ENCODE results near the gene FALEC.

FALEC gene

DNA sequence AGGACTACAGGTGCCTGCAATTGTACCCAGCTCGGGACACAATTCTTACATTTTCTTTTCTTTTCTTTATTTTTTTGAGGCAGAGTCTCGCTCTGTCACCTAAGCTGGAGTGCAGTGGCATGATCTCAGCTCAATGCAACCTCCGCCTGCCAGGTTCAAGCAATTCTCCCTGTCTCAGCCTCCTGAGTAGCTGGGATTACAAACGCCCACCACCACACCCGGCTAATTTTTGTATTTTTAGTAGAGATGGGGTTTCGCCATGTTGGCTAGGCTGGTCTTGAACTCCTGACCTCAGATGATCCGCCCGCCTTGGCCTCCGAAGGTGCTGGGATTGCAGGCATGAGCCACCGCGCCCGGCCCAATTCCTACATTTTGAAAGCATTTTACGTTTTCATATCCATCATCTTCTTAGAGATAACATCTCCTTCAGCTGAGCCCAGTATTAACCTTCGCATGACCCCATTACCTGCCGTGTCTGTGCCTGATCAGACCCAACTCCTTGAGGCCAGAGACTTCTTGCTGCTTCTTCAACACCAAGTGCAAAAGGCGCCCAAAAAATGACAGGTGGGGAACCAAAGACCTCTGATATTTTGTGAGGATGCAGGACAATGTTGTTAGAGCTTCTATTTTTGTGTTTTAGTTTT lies 30.9 kb downstream of the FALEC start:
- TF ChIP-seq, protein P1, sequence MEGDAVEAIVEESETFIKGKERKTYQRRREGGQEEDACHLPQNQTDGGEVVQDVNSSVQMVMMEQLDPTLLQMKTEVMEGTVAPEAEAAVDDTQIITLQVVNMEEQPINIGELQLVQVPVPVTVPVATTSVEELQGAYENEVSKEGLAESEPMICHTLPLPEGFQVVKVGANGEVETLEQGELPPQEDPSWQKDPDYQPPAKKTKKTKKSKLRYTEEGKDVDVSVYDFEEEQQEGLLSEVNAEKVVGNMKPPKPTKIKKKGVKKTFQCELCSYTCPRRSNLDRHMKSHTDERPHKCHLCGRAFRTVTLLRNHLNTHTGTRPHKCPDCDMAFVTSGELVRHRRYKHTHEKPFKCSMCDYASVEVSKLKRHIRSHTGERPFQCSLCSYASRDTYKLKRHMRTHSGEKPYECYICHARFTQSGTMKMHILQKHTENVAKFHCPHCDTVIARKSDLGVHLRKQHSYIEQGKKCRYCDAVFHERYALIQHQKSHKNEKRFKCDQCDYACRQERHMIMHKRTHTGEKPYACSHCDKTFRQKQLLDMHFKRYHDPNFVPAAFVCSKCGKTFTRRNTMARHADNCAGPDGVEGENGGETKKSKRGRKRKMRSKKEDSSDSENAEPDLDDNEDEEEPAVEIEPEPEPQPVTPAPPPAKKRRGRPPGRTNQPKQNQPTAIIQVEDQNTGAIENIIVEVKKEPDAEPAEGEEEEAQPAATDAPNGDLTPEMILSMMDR (IDR thresholded peaks at IDR 0.05; ENCODE audit: extremely low read depth, missing control alignments): no peak
- DNase-seq (ENCODE audit: low spot score): no peak

DNA sequence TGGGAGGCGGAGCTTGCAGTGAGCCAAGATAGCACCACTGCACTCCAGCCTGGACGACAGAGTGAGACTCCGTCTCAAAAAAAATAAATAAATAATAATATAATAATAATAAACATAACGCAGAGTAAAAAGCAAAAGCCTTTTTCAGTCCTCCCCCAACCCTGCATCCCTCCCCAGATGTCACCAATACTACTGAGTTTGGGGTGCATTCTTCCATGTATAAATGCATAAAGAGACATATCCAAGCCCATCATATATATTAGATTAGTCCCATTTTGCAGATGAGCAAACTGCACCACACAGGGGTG lies 32.7 kb downstream of the FALEC start:
- no peak for DNase-seq (ENCODE audit: low spot score)
- TF ChIP-seq, protein P1 (IDR thresholded peaks at IDR 0.05; ENCODE audit: extremely low read depth, missing control alignments): no peak

DNA sequence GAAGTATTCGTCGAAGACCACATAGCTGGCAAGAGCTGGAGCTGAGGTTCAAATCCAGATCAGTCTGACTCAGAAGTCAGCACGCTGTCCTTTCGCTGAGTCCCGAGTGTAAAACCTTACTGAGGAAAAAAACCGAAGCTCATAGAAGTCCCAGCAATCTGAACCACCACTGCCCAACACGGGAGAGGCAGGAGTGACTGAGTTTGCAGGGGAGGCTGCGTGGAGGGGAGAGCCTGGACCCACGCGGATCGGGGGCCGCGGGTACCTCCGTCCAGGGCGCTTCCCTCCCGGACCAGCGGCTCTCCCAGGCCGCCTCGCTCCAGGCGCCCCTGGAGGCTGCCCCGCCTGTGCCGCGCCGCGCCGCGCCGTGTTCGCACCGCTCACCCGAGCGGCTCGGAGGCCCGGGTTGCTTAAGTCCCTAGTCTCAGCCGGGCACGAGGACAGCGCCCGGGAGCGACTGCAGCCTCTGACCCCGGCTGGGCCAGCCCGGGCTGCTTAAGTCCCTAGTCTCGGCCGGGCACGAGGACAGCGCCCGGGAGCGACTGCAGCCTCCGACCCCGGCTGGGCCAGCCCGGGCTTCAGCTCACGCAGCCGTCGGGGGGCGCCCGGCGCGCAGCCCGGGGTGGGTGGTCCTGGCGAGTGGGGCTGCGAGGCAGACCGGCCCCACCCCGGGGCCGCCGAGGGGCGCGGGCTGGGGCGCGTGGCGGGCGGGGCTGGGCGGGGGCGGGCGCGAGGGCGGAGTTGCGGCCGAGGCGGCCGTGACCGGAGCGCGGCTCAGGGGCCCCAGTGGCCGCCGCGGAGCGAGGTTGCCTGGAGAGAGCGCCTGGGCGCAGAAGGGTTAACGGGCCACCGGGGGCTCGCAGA lies 33.3 kb downstream of the FALEC start, which contains the start of gene ADAMTSL4:
Gene ADAMTSL4, plus strand, starts transcription at position 777 of the 864 bp plus-strand sequence. CDS start 2,881 bp downstream, outside the sequence.
- TF ChIP-seq, protein P1 (IDR thresholded peaks at IDR 0.05; ENCODE audit: extremely low read depth, missing control alignments): no peak
- peak; percentile 86 for DNase-seq (ENCODE audit: low spot score)

DNA sequence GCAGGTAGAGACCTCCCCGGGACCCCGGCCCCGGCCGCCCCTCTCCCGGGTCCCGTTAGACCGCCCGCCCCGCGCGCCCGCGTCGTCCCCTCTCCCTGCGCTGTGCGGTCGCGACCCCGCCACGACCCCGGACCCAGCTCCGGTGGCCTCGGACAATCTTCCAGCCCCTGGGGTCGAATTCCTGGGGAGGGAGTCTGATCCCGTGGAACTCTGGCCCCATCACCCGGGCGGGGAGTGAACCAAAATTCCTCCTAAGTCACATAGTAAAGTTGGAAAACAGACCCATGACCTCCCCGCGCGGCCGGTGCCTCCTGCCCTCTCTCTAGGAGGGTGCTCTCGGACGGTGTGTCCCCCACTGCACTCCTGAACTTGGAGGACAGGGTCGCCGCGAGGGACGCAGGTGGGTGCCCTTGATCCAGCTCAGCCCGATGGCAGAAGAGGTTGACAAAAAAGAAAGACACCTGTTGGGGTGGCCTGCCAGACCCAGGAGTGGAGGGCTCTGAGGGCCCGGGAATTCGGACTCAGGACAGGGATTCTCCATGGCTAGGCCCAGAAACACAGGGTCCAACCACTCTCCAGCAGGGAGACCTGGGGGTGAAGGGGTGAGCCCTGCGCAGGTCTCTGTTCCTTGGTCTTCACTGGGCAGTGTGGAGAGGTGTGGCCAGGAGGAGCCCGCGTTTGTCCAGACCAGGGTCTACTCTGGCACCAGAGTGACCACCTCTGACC lies 34.1 kb downstream of the FALEC start:
- TF ChIP-seq, protein P1 (IDR thresholded peaks at IDR 0.05; ENCODE audit: extremely low read depth, missing control alignments): no peak
- no peak for DNase-seq (ENCODE audit: low spot score)

DNA sequence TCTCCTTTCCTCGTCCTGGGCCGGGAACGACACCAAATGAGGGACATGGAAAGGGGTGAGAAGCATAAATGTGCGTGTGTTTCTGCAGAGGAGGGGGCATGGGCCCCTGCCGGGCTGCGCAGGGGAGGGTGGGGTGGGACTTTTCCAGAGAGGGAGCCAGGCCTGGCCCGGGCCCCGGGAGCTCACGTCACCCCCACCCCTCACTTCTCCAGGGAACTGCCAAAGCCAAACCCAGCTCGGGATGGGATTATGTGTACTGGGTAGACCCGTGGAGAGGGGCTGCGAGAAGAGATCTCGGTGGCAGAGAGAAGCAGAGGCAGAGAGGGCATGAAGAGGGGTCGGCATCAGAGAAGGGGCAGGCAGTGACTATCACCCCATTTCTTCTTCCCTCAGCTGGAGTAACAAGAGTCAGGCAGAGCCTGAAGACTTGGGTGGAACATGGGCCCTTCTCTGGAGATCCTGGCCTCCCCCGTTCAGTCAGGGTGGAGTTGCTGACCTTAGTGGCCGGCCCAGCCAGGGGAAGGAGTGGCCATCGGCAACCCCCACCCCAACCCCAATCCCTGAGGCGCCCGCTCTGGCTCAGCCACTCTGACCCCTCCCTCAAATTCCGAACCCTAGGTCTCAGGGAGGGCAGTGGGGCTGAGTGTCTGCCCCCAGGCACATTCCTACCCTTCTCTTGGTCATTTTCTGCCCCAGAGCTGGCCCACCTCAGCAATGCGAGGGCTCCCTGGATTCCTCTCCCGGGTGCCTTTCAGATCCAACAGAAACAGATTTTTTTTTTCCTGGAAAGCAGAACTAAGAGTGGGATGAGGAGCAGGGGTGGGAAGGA lies 34.9 kb downstream of the FALEC start:
- no peak for DNase-seq (ENCODE audit: low spot score)
- TF ChIP-seq, protein P1 (IDR thresholded peaks at IDR 0.05; ENCODE audit: extremely low read depth, missing control alignments): no peak

DNA sequence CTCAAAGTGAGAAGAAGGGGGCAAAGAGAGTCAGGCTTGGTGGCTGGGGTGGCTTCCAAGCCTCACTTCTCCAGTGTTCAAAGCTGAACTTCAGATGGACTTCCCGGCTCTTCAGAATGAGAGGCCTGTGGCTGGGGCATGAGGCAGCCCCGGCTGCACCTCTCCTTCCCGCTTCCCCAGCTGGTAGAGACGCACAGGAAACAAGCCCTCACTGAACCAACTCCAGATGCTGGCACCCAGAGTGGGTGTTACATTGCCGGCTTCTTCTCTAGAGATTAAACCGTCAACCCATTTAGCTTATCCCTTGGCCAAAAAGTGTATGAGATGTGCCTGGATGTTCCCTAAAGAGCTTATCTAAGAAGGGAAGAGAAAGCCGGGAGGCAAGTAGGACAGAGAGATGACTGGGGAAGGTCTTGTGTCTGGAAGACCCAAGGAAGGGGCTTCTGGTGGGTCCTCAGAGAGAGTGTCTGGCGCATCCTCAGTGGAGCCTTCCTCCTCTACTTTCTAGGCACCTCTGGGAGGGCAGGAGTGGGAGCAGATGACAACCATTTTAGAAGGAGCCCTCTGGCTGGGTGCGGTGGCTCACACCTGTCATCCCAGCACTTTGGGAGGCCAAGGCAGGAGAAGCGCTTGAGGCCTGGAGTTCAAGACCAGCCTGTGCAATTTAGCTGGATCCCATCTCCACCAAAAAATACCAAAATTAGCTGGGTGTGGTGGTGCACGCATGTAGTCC lies 35.7 kb downstream of the FALEC start:
- DNase-seq (ENCODE audit: low spot score): no peak
- TF ChIP-seq, protein P1 (IDR thresholded peaks at IDR 0.05; ENCODE audit: extremely low read depth, missing control alignments): no peak
